Stimulated activated CD4-positive, alpha-beta T cell treated with anti-CD3 and anti-CD28 coated beads, Interleukin-1b, Interleukin-23, amount 100 ng/mL, for 1 hour (primary cell): ENCODE data around the gene PRKAG3.

Source experiments
- DNase-seq, 2 donors: peaks; one replicate each; pipeline ENCODE4 v3.0.0-alpha.2; 2020; ENCODE audit warnings: low read depth in 2 of 2

The PRKAG3 gene

GRCh38 chr2:218831378-218831990 lies at the start of gene PRKAG3:
Gene PRKAG3 (minus strand): TSS chr2:218831803.
- no peak for DNase-seq

GRCh38 chr2:218880859-218881594 lies 49.4 kb upstream of the PRKAG3 start:
- no peak for DNase-seq

DNA sequence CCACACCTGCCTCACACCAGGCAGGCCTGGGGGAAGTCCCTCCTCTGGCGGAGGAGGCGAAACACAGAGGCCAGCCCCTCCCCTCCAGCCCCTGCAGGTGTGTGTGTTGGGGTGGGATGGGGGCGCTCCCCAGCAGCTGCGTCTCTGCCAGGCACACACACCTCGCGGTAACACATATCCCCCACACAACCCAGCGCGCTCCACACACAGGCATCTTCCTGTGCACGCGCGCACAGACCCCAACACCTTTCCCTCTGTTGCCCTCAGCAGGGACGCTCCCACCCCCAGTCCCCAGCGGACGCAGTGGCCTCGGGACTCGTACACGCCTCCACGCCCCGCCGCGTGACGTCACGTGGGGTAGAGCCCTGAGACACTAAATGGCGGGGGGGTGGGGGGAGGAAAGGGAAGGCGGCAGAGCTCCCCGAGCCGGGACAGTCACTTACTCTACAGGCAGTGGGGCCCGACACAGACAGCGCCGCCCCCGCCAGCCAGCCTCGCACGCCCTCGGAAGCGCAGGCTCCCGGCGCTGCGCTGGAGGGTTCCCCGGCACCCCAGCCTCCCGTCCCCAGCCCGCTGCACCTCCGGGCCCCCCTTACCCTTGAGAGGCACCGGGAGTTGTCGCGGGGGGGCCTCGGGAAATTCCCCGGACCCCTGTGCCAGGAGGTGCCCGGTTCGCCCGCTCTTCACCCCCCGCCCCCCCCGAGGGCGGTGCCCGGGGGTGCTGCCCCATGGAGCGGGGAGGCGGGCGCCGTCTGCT lies 48.7 kb upstream of the PRKAG3 start, which contains the start of gene WNT10A:
Gene WNT10A, plus strand, starts transcription at position 751 of the 757 bp plus-strand sequence. CDS start 144 bp downstream, outside the sequence.
- peak; percentile 59 to 65 for DNase-seq

- DNase-seq: no peak
Measured at GRCh38 chr2:218879776-218880101, 48.1 kb upstream of the PRKAG3 start.

DNA sequence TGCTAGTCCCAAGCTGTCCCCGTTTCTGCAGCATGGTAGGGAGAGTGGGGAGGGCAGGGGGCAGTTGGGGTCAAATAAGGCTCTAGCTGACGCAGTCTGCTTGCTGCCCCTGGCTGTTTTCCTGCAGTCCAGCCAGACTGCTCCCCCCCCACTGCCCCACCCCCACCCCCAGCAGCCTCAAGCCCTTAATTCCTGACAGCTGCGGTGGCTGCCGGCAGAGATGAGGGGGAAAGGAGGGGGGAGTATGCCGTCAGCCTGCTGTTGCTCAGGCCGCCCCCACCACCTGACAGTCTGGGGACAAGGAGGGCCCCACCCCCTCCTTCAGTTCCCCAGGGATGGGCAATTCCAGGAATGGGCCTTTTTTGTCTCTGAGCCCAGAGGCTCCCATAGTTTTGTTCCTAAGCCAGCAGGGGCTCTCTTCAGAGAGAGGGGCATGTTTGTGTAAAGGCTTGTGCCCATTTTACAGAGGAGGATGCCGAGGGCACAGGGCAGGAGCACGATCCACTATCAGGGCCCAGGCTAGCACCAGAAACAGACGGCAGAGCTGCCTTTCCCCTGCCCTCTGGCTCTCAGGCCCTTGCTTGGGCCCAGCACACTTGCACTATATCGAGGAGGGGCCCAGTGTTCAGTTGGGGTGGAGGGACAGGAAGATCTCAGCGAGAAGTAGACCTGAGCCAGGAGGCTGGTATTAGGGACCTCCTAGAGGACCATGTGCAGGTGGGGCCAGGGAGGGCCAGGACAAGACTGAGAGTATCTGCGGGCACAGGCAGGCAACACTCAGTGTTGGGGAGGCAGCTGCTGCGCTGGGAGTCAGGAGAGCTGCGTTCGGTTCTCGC lies 47.5 kb upstream of the PRKAG3 start:
- DNase-seq: no peak

- no peak for DNase-seq
Measured at GRCh38 chr2:218878486-218878885, 46.9 kb upstream of the PRKAG3 start.

DNA sequence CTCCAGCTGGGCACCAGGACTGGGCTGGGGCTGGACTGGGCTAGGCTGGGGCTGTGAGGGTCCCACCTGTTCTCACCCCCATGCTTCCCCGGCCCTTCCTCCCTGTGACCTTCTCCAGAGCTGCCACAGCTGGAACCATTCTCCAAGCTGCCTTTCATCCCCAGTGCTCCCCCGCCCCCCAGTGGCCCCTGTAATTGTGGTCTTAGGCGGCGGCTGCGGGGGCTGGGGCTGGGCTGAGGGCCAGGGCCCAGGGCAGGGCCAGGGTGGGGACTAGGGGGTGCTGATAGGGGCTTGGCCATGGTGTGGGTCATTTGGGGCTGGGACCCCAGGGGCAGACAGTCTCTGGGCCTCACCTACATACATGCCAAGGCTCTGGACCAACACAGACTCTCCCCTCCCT lies 46.3 kb upstream of the PRKAG3 start:
- no peak for DNase-seq

- DNase-seq: no peak
Measured at GRCh38 chr2:218877331-218877730, 45.7 kb upstream of the PRKAG3 start.

GRCh38 chr2:218876562-218877219 lies 45.1 kb upstream of the PRKAG3 start:
- peak; percentile 46 to 58 for DNase-seq

GRCh38 chr2:218875692-218876246 lies 44.2 kb upstream of the PRKAG3 start:
- no peak for DNase-seq

GRCh38 chr2:218873359-218874194 lies 42.0 kb upstream of the PRKAG3 start:
- no peak for DNase-seq

DNA sequence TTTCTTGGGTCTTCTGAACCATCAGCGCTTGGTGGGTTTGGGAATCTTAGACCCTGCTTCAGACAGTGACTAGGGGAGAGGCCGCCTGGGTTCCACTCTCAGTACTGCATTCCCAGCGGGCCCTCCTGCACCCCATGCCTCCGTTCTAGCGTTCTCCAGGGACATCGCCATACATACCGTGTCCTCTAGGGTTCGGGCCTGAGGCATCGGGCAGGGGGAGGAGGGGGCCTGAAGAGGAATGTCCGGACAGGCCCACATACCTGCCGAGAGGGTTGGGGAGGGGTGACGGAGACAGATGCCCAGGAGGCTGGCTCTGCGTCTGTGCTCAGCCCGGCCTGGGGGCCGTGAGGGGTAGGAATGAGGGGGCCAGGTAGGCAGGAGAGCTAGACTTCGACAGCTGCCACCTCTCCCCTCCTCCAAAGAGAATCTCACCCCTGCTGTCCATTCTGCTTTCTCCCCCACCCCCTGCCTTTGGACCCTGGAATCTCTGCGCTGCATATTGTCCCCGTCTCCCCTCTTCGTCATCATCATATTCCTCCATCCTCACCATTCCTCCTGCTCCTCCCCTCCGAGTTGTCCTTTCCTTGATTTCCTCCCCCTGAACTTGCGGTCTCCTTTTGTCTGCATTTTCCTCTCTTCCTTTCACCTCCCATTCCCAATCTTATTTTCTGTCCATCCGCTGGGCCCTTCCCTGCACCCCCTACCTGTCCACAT lies 41.2 kb upstream of the PRKAG3 start:
- DNase-seq: no peak

DNA sequence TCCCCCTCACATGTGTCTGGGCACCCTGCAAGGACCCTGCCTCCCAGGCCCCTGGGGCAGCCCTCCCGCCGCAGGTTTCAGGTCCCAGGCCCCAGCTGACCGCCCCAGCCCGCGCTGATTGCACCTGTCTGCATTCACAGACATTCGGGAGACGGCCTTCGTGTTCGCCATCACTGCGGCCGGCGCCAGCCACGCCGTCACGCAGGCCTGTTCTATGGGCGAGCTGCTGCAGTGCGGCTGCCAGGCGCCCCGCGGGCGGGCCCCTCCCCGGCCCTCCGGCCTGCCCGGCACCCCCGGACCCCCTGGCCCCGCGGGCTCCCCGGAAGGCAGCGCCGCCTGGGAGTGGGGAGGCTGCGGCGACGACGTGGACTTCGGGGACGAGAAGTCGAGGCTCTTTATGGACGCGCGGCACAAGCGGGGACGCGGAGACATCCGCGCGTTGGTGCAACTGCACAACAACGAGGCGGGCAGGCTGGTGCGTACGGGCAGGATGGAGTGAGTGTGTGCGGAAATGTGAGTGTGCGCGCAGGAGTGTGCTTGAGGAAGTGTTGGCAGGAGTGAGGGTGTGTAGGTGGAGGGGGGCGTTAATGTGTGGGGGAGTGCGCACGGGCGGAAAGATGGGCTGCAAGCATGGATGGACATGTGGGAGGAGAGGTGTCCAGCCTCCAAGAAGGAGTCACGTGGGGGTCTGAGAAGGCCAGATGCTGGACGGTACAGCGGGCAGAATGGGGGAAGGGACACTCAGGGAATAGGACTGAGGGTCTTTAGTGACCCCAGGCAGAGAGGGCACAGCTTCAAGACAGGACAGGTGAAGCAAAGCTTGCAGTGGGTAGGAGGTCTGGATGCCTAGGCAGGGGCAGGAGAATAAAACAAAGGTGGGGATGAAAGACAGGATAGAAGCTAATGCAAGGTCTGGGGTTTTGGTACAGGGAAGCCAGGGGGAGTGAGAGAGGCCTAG lies 40.0 kb upstream of the PRKAG3 start:
- DNase-seq: no peak

GRCh38 chr2:218870984-218871344 lies 39.4 kb upstream of the PRKAG3 start:
- DNase-seq: no peak

- no peak for DNase-seq
Measured at GRCh38 chr2:218869064-218869463, 37.5 kb upstream of the PRKAG3 start.

DNA sequence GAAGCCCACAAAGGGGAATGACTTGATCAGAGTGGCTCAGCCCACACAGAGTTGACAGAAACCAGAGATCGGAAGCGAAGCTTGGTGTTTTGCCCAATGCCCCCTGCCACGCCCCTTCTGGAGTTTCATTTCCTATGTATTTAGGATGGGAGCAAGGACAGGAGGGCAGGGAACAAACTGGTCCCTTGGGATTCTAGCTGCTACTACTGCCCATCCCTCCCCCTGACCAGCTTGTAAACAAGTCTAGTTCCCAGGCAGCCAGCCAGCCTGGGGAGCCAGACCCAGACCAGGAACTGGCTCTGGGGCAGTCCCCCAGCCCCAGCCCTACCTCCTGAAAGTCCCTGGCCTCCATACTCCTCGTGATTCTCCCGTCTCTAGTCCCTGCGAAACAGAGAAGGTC lies 36.3 kb upstream of the PRKAG3 start:
- DNase-seq: no peak

GRCh38 chr2:218865999-218866398 lies 34.4 kb upstream of the PRKAG3 start:
- no peak for DNase-seq

DNA sequence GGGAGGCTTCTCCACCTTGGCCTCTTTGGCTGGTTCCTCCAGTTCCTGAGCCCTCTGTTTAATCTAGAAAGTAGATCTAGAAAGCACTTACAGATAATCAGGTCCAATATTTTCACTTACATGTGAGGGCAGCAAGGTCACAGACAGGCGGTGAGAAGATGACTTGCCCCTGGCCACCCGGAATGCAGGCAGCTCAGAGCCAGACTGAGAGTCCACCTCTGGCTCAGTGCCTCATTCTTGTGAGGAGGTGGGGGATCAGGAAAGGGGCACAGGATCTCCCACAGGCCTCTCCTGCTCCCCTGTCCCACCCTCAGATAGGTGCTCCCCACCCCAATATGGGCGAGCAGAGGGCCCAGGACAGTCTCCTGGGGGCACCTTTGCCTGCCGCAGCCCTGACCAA lies 33.8 kb upstream of the PRKAG3 start:
- DNase-seq: no peak
